ENCODE data around the gene FBXL16. TPM values are rescaled to one million over a fixed set of nuclear protein-coding genes. Genes with fewer than 3 reads are reported as not detected.

Gene FBXL16
- total RNA-seq, 1 donor = not detected

DNA sequence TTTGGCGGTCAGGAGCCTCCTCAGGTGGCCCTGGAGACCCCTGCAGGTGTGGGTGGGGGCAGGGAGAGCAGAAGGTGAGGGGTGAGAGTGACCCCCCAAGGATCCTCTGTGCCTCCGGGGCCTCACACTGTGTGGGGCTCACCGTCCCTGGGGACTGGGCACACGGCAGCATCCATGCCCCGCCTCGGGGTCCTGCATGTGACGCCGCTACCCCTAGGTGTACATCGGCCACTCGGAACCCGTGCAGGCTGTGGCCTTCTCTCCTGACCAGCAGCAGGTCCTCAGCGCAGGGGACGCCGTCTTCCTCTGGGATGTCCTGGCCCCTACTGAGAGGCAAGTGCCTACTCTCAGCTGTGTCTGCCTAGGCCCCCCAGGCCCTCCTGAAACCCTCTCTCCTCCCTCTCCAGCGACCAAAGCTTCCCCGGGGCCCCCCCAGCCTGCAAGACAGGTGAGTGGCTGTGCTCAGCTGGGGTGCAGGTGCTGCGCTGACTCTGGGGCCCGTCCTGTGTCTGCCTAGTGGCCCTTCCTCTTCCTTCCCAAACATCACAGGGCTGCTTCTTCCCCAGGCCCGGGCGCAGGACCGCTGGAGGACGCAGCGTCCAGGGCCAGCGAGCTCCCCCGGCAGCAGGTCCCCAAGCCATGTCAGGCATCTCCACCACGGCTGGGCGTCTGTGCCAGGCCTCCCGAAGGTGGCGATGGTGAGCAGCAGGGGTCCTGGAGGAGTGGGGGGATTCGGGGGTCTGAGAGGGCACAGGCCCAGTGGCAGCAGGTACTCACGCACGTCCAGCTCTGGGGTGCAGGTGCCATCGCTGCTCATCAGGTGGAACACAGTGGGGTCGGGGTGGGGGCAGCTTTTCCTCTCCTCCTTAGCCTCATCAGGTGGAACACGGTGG, 46.7 kb downstream of the FBXL16 start:
- no peak overlapping the region for H3K4me2 ChIP-seq (ENCODE audit: insufficient read depth, low read length)
- H4K20me1 ChIP-seq (ENCODE audit: insufficient read depth, low read length) = no peaks in the 10 kb centered on the region
- no peak overlapping the region for H3K4me3 ChIP-seq (ENCODE audit: insufficient read depth, low read length)
- no peak overlapping the region for H2AFZ ChIP-seq (ENCODE audit: low read length)
- no peaks in the 10 kb centered on the region for H3K27me3 ChIP-seq (ENCODE audit: insufficient read depth, low read length)
- no peak for TF ChIP-seq CTCF (IDR thresholded peaks at IDR 0.05; ENCODE audit: extremely low read depth, low read depth, low read length)
- no peak for DNase-seq (ENCODE audit: insufficient read length, low spot score, missing footprints)
- no peak overlapping the region for H3K27ac ChIP-seq (ENCODE audit: low read depth, low read length)
- H3K9me3 ChIP-seq (ENCODE audit: low read depth, low read length) = no peaks in the 10 kb centered on the region
- H3K36me3 ChIP-seq (ENCODE audit: insufficient read depth, low read length) = peaks cover 7% of the 10 kb centered on the region
- no peaks in the 10 kb centered on the region for H3K4me1 ChIP-seq (ENCODE audit: insufficient read depth, low read length)
- no peaks in the 10 kb centered on the region for H3K79me2 ChIP-seq (ENCODE audit: insufficient read depth, low read length)

DNA sequence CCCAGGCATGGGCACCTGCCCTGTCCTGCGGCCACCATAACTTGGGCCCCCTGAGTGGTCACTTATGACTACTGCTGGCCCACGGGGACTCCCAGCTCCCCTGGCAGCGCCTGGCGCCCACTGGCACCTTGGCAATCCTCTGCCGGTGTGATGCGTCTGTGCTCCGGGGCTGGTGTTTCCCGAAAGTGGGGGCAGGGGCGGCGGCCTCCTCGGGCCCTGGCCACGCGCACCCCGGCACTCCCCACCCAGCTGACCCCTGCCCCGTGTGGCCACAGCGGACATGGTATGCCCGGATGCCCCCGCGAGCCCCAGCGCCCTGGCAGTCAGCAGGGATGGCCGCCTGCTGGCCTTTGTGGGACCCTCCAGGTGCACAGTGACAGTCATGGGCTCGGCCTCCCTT, 48.1 kb downstream of the FBXL16 start:
- Histone ChIP-seq H3K4me2 (ENCODE audit: insufficient read depth, low read length) (no peak overlapping the region), H3K4me1 (ENCODE audit: insufficient read depth, low read length) (no peaks in the 10 kb centered on the region), H3K4me3 (ENCODE audit: insufficient read depth, low read length) (no peak overlapping the region), H3K9me3 (ENCODE audit: low read depth, low read length) (no peaks in the 10 kb centered on the region), H3K27me3 (ENCODE audit: insufficient read depth, low read length) (no peaks in the 10 kb centered on the region), H3K27ac (ENCODE audit: low read depth, low read length) (no peak overlapping the region), H2AFZ (ENCODE audit: low read length) (no peak overlapping the region), H4K20me1 (ENCODE audit: insufficient read depth, low read length) (no peaks in the 10 kb centered on the region), H3K79me2 (ENCODE audit: insufficient read depth, low read length) (no peaks in the 10 kb centered on the region), H3K36me3 (ENCODE audit: insufficient read depth, low read length) (peaks cover 12% of the 10 kb centered on the region)
- DNase-seq (ENCODE audit: insufficient read length, low spot score, missing footprints) = no peak
- no peak for TF ChIP-seq CTCF (IDR thresholded peaks at IDR 0.05; ENCODE audit: extremely low read depth, low read depth, low read length)

- Histone ChIP-seq H3K79me2 (ENCODE audit: insufficient read depth, low read length) (peaks cover 9% of the 10 kb centered on the region), H3K27me3 (ENCODE audit: insufficient read depth, low read length) (no peaks in the 10 kb centered on the region), H3K27ac (ENCODE audit: low read depth, low read length) (no peak overlapping the region), H3K4me1 (ENCODE audit: insufficient read depth, low read length) (peaks cover 4% of the 10 kb centered on the region), H3K4me3 (ENCODE audit: insufficient read depth, low read length) (no peak overlapping the region), H3K9me3 (ENCODE audit: low read depth, low read length) (no peaks in the 10 kb centered on the region), H2AFZ (ENCODE audit: low read length) (no peak overlapping the region), H3K36me3 (ENCODE audit: insufficient read depth, low read length) (peaks cover 12% of the 10 kb centered on the region), H3K4me2 (ENCODE audit: insufficient read depth, low read length) (no peak overlapping the region), H4K20me1 (ENCODE audit: insufficient read depth, low read length) (no peaks in the 10 kb centered on the region)
- no peak for TF ChIP-seq CTCF (IDR thresholded peaks at IDR 0.05; ENCODE audit: extremely low read depth, low read depth, low read length)
- no peak for DNase-seq (ENCODE audit: insufficient read length, low spot score, missing footprints)
Measured at GRCh38 chr16:654034-654433, 51.6 kb downstream of the FBXL16 start.

- Histone ChIP-seq H3K4me1 (ENCODE audit: insufficient read depth, low read length) (peaks cover 16% of the 10 kb centered on the region), H3K79me2 (ENCODE audit: insufficient read depth, low read length) (peaks cover 18% of the 10 kb centered on the region), H3K27me3 (ENCODE audit: insufficient read depth, low read length) (no peaks in the 10 kb centered on the region), H4K20me1 (ENCODE audit: insufficient read depth, low read length) (no peaks in the 10 kb centered on the region), H2AFZ (ENCODE audit: low read length) (no peak overlapping the region), H3K4me2 (ENCODE audit: insufficient read depth, low read length) (no peak overlapping the region), H3K9me3 (ENCODE audit: low read depth, low read length) (no peaks in the 10 kb centered on the region), H3K36me3 (ENCODE audit: insufficient read depth, low read length) (peaks cover 10% of the 10 kb centered on the region), H3K27ac (ENCODE audit: low read depth, low read length) (no peak overlapping the region), H3K4me3 (ENCODE audit: insufficient read depth, low read length) (no peak overlapping the region)
- no peak for TF ChIP-seq CTCF (IDR thresholded peaks at IDR 0.05; ENCODE audit: extremely low read depth, low read depth, low read length)
- no peak for DNase-seq (ENCODE audit: insufficient read length, low spot score, missing footprints)
Measured at GRCh38 chr16:652454-653305, 52.9 kb downstream of the FBXL16 start.
